AG09309 (cell line): Measurements from ENCODE around the gene MBD4.

Source experiments
- DNase-seq: peaks from one replicate; pipeline ENCODE4 v3.0.0-alpha.2; 2010; ENCODE audit warnings: low read depth
- H3K4me3 ChIP-seq: 2 replicates; pipeline ENCODE4 v1.5.1; 2011; ENCODE audit warnings: mild to moderate bottlenecking, low read depth, low read length, moderate library complexity; ENCODE audit not compliant: control insufficient read depth
- TF ChIP-seq, protein P1 (sequence below): IDR thresholded peaks from 2 replicates; pipeline ENCODE4 v1.5.1; 2011; ENCODE audit warnings: mild to moderate bottlenecking, low read depth, low read length, inconsistent platforms; ENCODE audit not compliant: insufficient read depth, control insufficient read depth; ENCODE audit errors: missing control alignments

MBD4 gene

DNA sequence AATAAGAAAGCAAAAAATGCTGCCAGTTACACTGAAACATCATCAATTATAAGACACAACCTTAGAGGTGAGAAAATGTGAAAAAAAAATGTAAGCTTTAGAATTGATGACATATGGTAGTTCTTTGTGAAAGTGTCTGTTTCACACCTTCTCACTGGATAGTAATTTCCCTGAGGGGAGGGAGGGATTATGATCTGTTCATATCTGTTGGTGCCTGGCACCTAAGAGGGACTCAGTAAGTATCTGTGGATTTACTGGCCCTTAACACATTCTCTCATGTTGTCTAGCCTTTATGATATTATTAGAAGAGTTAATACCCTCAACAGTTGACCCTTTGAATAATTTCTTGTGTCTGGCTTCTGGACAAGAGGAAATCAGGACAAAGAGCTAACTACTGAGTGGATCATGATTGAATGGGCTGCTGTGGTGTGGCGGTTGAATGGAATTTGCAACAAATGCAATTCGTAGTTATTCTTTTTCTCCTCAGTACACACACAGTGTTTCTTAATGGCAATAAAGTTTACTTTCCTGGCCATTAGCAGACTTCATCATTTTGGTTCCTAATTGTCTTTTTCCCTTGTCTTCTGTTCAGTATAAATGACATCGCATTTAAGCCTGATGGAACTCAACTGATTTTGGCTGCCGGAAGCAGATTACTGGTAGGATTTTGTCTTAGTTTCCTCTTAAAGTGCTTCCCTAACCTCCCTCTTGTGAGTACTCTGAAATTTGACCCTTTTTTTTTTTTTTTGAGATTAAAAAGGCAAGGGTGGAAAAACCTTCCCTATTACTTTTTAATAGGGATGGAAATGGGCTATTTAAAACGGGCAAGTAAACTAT, 9.7 kb upstream of the MBD4 start:
- H3K4me3 ChIP-seq: no peak overlapping the region
- DNase-seq: no peak
- TF ChIP-seq, protein P1, sequence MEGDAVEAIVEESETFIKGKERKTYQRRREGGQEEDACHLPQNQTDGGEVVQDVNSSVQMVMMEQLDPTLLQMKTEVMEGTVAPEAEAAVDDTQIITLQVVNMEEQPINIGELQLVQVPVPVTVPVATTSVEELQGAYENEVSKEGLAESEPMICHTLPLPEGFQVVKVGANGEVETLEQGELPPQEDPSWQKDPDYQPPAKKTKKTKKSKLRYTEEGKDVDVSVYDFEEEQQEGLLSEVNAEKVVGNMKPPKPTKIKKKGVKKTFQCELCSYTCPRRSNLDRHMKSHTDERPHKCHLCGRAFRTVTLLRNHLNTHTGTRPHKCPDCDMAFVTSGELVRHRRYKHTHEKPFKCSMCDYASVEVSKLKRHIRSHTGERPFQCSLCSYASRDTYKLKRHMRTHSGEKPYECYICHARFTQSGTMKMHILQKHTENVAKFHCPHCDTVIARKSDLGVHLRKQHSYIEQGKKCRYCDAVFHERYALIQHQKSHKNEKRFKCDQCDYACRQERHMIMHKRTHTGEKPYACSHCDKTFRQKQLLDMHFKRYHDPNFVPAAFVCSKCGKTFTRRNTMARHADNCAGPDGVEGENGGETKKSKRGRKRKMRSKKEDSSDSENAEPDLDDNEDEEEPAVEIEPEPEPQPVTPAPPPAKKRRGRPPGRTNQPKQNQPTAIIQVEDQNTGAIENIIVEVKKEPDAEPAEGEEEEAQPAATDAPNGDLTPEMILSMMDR: no peak

DNA sequence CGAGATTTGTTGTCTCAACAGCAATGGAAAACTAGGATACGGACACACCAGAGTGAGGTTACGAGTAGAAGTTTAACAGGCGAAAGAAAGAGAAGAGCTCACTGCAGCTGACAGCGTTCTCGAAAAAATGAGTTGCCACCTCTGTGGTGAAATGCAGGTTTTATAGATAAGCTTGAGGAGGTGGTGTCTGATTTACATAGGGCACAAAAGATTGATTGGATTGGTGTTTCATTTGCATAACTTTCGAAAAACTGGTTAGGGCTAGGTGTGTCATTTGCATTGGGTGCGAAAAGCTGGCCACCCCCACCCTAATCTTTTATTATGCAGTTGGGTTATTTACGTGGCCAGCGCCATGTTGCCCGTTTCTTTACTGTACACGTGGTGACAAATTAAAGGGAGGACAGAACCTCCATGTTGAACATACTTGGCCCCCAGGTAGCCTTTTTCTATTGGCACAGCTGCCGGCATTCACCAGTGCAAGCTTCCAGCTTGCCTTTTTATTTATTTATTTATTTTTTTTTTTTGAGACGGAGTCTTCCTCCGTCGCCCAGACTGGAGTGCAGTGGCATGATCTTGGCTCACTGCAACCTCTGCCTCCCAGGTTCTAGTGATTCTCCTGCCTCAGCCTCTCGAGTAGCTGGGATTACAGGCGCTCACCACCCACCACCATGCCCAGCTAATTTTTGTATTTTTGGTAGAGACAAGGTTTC, 8.6 kb upstream of the MBD4 start:
- no peak overlapping the region for H3K4me3 ChIP-seq
- DNase-seq: no peak
- TF ChIP-seq, protein P1: no peak

DNA sequence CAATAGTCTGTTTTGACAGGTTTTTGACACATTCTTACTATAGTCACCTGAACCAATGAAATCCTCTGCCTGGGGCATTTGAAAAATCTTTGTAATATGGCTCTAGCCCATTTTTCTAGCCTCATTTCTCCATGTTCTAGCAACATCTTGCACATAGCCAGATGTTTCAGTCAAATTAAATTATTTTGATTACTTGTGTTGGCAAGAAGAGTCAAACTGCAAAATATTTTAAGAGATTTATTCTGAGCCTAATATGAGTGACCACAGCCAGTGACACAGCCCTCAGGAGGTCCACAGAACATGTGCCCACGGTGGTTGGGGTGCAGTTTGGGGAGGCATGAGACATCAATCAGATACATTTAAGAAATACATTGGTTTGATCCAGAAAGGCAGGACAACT, 7.2 kb upstream of the MBD4 start:
- TF ChIP-seq, protein P1: no peak
- H3K4me3 ChIP-seq: no peak overlapping the region
- no peak for DNase-seq

DNA sequence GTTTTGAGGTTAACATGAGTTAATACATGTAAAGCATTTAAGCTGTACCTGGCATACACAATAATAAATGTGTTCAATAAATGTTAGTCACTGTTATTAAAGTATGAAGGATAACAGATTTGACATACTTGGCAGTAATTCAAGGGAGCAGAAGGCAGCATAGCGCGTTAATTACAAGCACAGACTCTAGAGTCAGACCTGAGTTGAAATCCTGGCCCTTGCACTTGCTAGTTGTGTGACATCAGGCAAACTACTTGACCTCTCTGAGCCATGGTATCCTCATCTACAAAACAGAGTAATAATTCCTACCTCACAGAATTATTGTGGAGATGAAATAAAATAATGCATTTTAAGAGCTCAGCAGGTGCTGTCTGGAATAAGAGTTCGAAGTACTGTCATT, 5.7 kb upstream of the MBD4 start:
- DNase-seq: no peak
- TF ChIP-seq, protein P1: no peak
- no peak overlapping the region for H3K4me3 ChIP-seq

DNA sequence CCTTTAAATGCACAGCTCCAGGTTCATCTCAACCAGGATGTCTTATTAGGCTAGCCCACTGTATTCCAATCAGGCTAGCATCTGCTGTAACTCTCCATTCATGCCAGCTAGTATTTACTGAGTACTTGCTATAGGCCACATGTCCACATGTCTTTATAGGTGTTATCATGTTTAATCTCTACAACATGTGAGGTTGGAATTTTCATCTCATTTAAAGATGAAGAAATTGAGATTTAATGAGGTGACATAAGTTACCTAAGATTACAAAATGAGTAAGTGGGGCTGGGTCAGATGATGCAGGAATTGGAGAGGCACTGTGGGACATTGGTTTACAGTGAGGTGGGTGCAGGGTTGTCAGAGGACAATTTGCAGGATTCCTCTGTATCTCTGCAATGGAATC, 3.2 kb upstream of the MBD4 start:
- TF ChIP-seq, protein P1: no peak
- DNase-seq: no peak
- H3K4me3 ChIP-seq: no peak overlapping the region

DNA sequence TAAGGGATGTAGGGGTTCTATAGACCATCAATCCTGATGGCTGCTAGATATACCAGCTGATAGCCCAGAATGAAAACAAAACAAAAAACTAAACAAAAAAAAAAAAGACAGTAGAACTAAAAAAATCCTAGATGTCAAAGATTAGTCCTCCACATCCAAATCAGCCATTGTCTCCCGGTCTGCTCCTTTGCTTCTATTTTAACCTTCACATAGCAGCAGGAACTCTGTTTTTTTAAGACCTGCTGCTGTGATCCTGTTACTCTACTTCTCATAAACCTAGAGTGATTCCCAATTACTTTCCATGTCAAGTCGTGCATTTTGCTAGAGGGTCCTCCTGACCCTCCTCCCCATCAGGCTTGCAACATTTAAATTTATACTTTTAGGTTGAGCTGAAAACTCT, 2.7 kb upstream of the MBD4 start:
- no peak overlapping the region for H3K4me3 ChIP-seq
- DNase-seq: no peak
- TF ChIP-seq, protein P1: no peak
